IMR-90 (cell line): ENCODE results near the gene PIPOX.
A peak's percentile ranks its signal among the peaks of the same experiment; 100 is the strongest.

Source experiments
- CEBPB ChIP-seq: IDR thresholded peaks from 2 replicates; pipeline ENCODE4 v1.6.1; 2012; ENCODE audit warnings: low read depth, low read length, improper control_type of control experiment
- CHD1 ChIP-seq: IDR thresholded peaks from 2 replicates; pipeline ENCODE4 v1.6.1; 2012; ENCODE audit warnings: low read depth, low read length, improper control_type of control experiment
- POLR2A ChIP-seq: IDR thresholded peaks from 2 replicates; pipeline ENCODE4 v1.6.1; 2012; ENCODE audit warnings: mild to moderate bottlenecking, low read depth, low read length
- RAD21 ChIP-seq: IDR thresholded peaks from 2 replicates; pipeline ENCODE4 v1.6.1; 2012; ENCODE audit warnings: low read length, improper control_type of control experiment
- RCOR1 ChIP-seq: IDR thresholded peaks from 2 replicates; pipeline ENCODE4 v1.6.1; 2012; ENCODE audit warnings: mild to moderate bottlenecking, low read length, improper control_type of control experiment; ENCODE audit not compliant: insufficient replicate concordance
- TF ChIP-seq, protein P1 (sequence below): conservative IDR thresholded peaks from 2 replicates; pipeline ENCODE4 v1.5.1; 2012; ENCODE audit warnings: mild to moderate bottlenecking, low read depth, low read length, improper control_type of control experiment
- TF ChIP-seq, protein P2 (sequence below): fragments of 150-350 bp; IDR thresholded peaks from 2 replicates; pipeline ENCODE4 v1.6.1; 2016; ENCODE audit warnings: low read depth, mild to moderate bottlenecking, low read length, moderate library complexity, borderline replicate concordance

DNA sequence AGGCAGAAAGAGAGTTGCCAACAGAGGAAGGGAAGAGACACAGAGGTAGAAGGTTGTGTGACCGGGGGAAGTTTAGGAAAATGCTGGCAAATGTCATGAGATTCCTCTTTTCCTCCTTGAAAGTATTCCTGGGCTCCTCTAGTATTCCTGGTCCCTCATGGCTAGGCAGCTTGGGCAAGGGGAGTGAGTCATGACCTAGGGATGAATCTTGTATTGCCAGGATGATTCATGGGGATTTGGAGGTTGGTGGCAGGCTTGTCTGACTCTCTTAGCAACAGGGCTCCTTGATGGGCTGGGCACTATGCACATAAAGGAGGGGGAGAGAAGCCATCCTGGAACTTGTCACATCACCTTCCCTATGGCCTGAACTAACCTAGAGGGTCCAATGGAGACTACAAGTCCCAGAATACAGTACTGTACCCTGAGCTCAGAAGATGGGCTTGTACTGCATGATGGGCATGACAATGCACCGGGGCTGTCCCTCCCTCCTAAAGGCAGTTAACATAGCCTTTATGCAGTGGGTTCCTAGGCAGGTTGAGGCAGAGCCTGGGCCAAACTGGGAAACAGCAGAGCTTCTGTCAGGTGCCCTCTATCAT lies 35.0 kb upstream of the PIPOX start:
- TF ChIP-seq, protein P1, sequence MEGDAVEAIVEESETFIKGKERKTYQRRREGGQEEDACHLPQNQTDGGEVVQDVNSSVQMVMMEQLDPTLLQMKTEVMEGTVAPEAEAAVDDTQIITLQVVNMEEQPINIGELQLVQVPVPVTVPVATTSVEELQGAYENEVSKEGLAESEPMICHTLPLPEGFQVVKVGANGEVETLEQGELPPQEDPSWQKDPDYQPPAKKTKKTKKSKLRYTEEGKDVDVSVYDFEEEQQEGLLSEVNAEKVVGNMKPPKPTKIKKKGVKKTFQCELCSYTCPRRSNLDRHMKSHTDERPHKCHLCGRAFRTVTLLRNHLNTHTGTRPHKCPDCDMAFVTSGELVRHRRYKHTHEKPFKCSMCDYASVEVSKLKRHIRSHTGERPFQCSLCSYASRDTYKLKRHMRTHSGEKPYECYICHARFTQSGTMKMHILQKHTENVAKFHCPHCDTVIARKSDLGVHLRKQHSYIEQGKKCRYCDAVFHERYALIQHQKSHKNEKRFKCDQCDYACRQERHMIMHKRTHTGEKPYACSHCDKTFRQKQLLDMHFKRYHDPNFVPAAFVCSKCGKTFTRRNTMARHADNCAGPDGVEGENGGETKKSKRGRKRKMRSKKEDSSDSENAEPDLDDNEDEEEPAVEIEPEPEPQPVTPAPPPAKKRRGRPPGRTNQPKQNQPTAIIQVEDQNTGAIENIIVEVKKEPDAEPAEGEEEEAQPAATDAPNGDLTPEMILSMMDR = no peak
- TF ChIP-seq RAD21 (no peak), CEBPB (0 out of 2 replicates have a peak, but pooled peaks have one; percentile 3), POLR2A (no peak), CHD1 (no peak), RCOR1 (no peak)
- TF ChIP-seq, protein P2, sequence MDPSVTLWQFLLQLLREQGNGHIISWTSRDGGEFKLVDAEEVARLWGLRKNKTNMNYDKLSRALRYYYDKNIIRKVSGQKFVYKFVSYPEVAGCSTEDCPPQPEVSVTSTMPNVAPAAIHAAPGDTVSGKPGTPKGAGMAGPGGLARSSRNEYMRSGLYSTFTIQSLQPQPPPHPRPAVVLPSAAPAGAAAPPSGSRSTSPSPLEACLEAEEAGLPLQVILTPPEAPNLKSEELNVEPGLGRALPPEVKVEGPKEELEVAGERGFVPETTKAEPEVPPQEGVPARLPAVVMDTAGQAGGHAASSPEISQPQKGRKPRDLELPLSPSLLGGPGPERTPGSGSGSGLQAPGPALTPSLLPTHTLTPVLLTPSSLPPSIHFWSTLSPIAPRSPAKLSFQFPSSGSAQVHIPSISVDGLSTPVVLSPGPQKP = no peak
